HepG2 (cell line): ENCODE measurements around the gene UBR3. TPM values are rescaled to one million over a fixed set of nuclear protein-coding genes. Genes with fewer than 3 reads are reported as not detected.
A peak's percentile ranks its signal among the peaks of the same experiment; 100 is the strongest.

Experiments
- ARID5B ChIP-seq: IDR thresholded peaks from 2 replicates; pipeline ENCODE4 v1.4.0; 2020; ENCODE audit warnings: mild to moderate bottlenecking, missing genetic modification reagents
- CBX5 ChIP-seq: sonication (generic); formaldehyde crosslinking; IDR thresholded peaks from 2 replicates; pipeline ENCODE4 v1.4.0; 2020; ENCODE audit warnings: missing genetic modification reagents, borderline replicate concordance
- CENPX ChIP-seq: sonication (generic); formaldehyde crosslinking; IDR thresholded peaks from 2 replicates; pipeline ENCODE4 v1.9.0; 2021; ENCODE audit warnings: mild to moderate bottlenecking, missing genetic modification reagents, moderate library complexity
- HNF4G ChIP-seq, 2 experiments: sonication (generic) in 1 of 2; formaldehyde crosslinking in 1 of 2; IDR thresholded peaks; 2 replicates each; pipeline versions ENCODE4 v1.4.0 to v1.6.1; 2011 to 2020; ENCODE audit warnings: borderline replicate concordance in 2 of 2, low read depth in 2 of 2, mild to moderate bottlenecking in 2 of 2, low read length in 1 of 2, missing genetic modification reagents in 1 of 2, moderate library complexity in 1 of 2
- HNRNPK ChIP-seq: fragments of 200-400 bp; formaldehyde crosslinking; IDR thresholded peaks from 2 replicates; pipeline ENCODE4 v1.6.1; 2018; ENCODE audit warnings: low read length, low read depth, moderate library complexity, mild to moderate bottlenecking; ENCODE audit not compliant: poor library complexity, severe bottlenecking
- PAXIP1 ChIP-seq: sonication (generic); formaldehyde crosslinking; conservative IDR thresholded peaks from 2 replicates; pipeline ENCODE4 v1.4.0; 2020; ENCODE audit warnings: mild to moderate bottlenecking, missing genetic modification reagents, moderate library complexity
- ZNF136 ChIP-seq: sonication (generic); formaldehyde crosslinking; IDR thresholded peaks from 2 replicates; pipeline ENCODE4 v1.8.1; 2022; ENCODE audit warnings: low read depth, mild to moderate bottlenecking, moderate library complexity, missing genetic modification reagents
- ZNF747 ChIP-seq: sonication (generic); formaldehyde crosslinking; IDR thresholded peaks from 2 replicates; pipeline ENCODE4 v1.8.1; 2023; ENCODE audit warnings: missing genetic modification reagents, mild to moderate bottlenecking, borderline replicate concordance
- ZNF768 ChIP-seq: sonication (generic); formaldehyde crosslinking; IDR thresholded peaks from 2 replicates; pipeline ENCODE4 v1.4.0; 2020; ENCODE audit warnings: missing genetic modification reagents
- ZNF773 ChIP-seq: sonication (generic); formaldehyde crosslinking; IDR thresholded peaks from 2 replicates; pipeline ENCODE4 v1.4.0; 2020; ENCODE audit warnings: missing genetic modification reagents, borderline replicate concordance
- polyA plus RNA-seq, 8 experiments: library from polyadenylated mRNA; depleted of rRNA in 3 of 8; stranded (reverse) in 7 of 8; unstranded in 1 of 8; fragments of >200 nt; fragmentation: Illumina TruSeq in 4 of 8; extraction: Trizol in 4 of 8; gene quantifications; 2 replicates each; pipeline versions ENCODE4 v1.2.1 to v1.2.3, GENCODE V29; 2011 to 2016; ENCODE audit warnings: low read depth in 4 of 8, missing spikeins in 1 of 8, mixed read lengths in 1 of 8; ENCODE audit not compliant: insufficient read depth in 1 of 8
- total RNA-seq, 5 experiments: library from RNA; depleted of rRNA; stranded (reverse); fragments of >200 nt; fragmentation: Illumina TruSeq; extraction: Trizol; gene quantifications; 2 replicates each; pipeline ENCODE4 v1.2.3, GENCODE V29; 2016; ENCODE audit warnings: low read depth in 1 of 5
- TF ChIP-seq, protein P1 (sequence below): IDR thresholded peaks from 2 replicates; pipeline ENCODE4 v1.6.1; 2012; ENCODE audit warnings: low read depth, low read length, improper control_type of control experiment
- TF ChIP-seq, protein P2 (sequence below), 2 experiments: sonication (generic) in 1 of 2; formaldehyde crosslinking in 1 of 2; IDR thresholded peaks; 2 replicates each; pipeline versions ENCODE4 v1.5.1 to v1.6.1; 2011 to 2020; ENCODE audit warnings: borderline replicate concordance in 1 of 2, low read depth in 1 of 2, low read length in 1 of 2, mild to moderate bottlenecking in 1 of 2, missing genetic modification reagents in 1 of 2, moderate library complexity in 1 of 2
- TF ChIP-seq, protein P3 (sequence below): sonication (generic); formaldehyde crosslinking; IDR thresholded peaks from 2 replicates; pipeline ENCODE4 v1.4.0; 2020; ENCODE audit warnings: missing genetic modification reagents

Gene UBR3
- total and polyA plus RNA-seq, 2 of the 13 experiments (the other 11 are each of a cell fraction or from before 2014, with no cell fraction given) = 15.1 to 28.0 TPM

- TF ChIP-seq PAXIP1 (CRISPR knock-in tag) (0 out of 2 replicates have a peak, but pooled peaks have one; percentile 13), CBX5 (CRISPR knock-in tag) (no peak), ZNF773 (CRISPR knock-in tag) (no peak), HNF4G (IDR thresholded peaks at IDR 0.05; ENCODE audit: borderline replicate concordance, low read depth, low read length) (0 out of 2 replicates have a peak, but pooled peaks have one; percentile 13), HNF4G (CRISPR knock-in tag; IDR thresholded peaks at IDR 0.05; ENCODE audit: borderline replicate concordance, low read depth) (no peak), ZNF136 (CRISPR knock-in tag) (no peak), CENPX (CRISPR knock-in tag) (no peak), ZNF768 (no peak), HNRNPK (no peak), ARID5B (CRISPR knock-in tag) (0 out of 2 replicates have a peak, but pooled peaks have one; percentile 19), ZNF747 (CRISPR knock-in tag) (no peak)
- TF ChIP-seq, protein P1, sequence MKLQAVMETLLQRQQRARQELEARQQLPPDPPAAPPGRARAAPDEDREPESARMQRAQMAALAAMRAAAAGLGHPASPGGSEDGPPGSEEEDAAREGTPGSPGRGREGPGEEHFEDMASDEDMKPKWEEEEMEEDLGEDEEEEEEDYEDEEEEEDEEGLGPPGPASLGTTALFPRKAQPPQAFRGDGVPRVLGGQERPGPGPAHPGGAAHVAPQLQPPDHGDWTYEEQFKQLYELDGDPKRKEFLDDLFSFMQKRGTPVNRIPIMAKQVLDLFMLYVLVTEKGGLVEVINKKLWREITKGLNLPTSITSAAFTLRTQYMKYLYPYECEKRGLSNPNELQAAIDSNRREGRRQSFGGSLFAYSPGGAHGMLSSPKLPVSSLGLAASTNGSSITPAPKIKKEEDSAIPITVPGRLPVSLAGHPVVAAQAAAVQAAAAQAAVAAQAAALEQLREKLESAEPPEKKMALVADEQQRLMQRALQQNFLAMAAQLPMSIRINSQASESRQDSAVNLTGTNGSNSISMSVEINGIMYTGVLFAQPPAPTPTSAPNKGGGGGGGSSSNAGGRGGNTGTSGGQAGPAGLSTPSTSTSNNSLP = 0 out of 2 replicates have a peak, but pooled peaks have one; percentile 17
- TF ChIP-seq, protein P2, sequence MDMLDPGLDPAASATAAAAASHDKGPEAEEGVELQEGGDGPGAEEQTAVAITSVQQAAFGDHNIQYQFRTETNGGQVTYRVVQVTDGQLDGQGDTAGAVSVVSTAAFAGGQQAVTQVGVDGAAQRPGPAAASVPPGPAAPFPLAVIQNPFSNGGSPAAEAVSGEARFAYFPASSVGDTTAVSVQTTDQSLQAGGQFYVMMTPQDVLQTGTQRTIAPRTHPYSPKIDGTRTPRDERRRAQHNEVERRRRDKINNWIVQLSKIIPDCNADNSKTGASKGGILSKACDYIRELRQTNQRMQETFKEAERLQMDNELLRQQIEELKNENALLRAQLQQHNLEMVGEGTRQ (IDR thresholded peaks at IDR 0.05; ENCODE audit: low read depth, low read length) = peak; percentile 23; the same call in 1 of the 2 replicates
- TF ChIP-seq, protein P2 (CRISPR knock-in tag; IDR thresholded peaks at IDR 0.05; ENCODE audit: borderline replicate concordance) = peak; percentile 70; the same call in 1 of the 2 replicates
- TF ChIP-seq, protein P3, sequence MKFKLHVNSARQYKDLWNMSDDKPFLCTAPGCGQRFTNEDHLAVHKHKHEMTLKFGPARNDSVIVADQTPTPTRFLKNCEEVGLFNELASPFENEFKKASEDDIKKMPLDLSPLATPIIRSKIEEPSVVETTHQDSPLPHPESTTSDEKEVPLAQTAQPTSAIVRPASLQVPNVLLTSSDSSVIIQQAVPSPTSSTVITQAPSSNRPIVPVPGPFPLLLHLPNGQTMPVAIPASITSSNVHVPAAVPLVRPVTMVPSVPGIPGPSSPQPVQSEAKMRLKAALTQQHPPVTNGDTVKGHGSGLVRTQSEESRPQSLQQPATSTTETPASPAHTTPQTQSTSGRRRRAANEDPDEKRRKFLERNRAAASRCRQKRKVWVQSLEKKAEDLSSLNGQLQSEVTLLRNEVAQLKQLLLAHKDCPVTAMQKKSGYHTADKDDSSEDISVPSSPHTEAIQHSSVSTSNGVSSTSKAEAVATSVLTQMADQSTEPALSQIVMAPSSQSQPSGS (CRISPR knock-in tag) = no peak
Observed at GRCh38 chr2:170123593-170123992, 296.3 kb downstream of the UBR3 start (continued).
